K562 (cell line): ENCODE measurements around the gene IFRD1. TPM values are rescaled to one million over a fixed set of nuclear protein-coding genes. Genes with fewer than 3 reads are reported as not detected.

ENCODE experiments used
- BCL6 ChIP-seq: fragments of 250-450 bp; sonication (Bioruptor Pico); IDR thresholded peaks from 2 replicates; pipeline ENCODE4 v1.4.0; 2020
- BRF1 ChIP-seq: IDR thresholded peaks from 3 replicates; pipeline ENCODE4 v1.6.1; 2011; ENCODE audit warnings: borderline replicate concordance, mild to moderate bottlenecking; ENCODE audit not compliant: insufficient read length; ENCODE audit errors: extremely low read depth
- CTBP1 ChIP-seq: fragments of 450-650 bp; IDR thresholded peaks from 2 replicates; pipeline ENCODE4 v1.6.1; 2016; ENCODE audit warnings: borderline replicate concordance
- HDAC1 ChIP-seq, 2 experiments: fragments of 450-650 bp; IDR thresholded peaks; 2 replicates each; pipeline ENCODE4 v1.6.1; 2016 to 2017; ENCODE audit warnings: inconsistent platforms in 1 of 2, mild to moderate bottlenecking in 1 of 2, moderate library complexity in 1 of 2
- HDAC2 ChIP-seq: fragments of 450-650 bp; IDR thresholded peaks from 2 replicates; pipeline ENCODE4 v1.6.1; 2016; ENCODE audit warnings: mild to moderate bottlenecking
- HDAC3 ChIP-seq: fragments of 450-650 bp; IDR thresholded peaks from 2 replicates; pipeline ENCODE4 v1.6.1; 2018; ENCODE audit warnings: borderline replicate concordance, mild to moderate bottlenecking, moderate library complexity; ENCODE audit not compliant: partially characterized antibody
- LARP7 ChIP-seq: fragments of 450-650 bp; IDR thresholded peaks from 2 replicates; pipeline ENCODE4 v1.6.1; 2016
- LCOR ChIP-seq: sonication (generic); formaldehyde crosslinking; IDR thresholded peaks from 2 replicates; pipeline ENCODE4 v1.8.0; 2022; ENCODE audit warnings: mild to moderate bottlenecking, missing genetic modification reagents
- MTA2 ChIP-seq: fragments of 450-650 bp; IDR thresholded peaks from 2 replicates; pipeline ENCODE4 v1.6.1; 2016; ENCODE audit warnings: low read depth
- MTF1 ChIP-seq: fragments of 250-450 bp; sonication (Bioruptor Pico); IDR thresholded peaks from 2 replicates; pipeline ENCODE4 v1.9.0; 2021; ENCODE audit warnings: moderate library complexity, mild to moderate bottlenecking, inconsistent platforms, borderline replicate concordance
- NFIC ChIP-seq: fragments of 450-650 bp; IDR thresholded peaks from 2 replicates; pipeline ENCODE4 v1.6.1; 2017; ENCODE audit warnings: mild to moderate bottlenecking, inconsistent platforms
- NFYB ChIP-seq: IDR thresholded peaks from 2 replicates; pipeline ENCODE4 v1.6.1; 2011; ENCODE audit warnings: mild to moderate bottlenecking, moderate library complexity; ENCODE audit not compliant: insufficient read length; ENCODE audit errors: extremely low read depth
- NR1H2 ChIP-seq: sonication (generic); formaldehyde crosslinking; IDR thresholded peaks from 2 replicates; pipeline ENCODE4 v1.4.0; 2020; ENCODE audit warnings: mild to moderate bottlenecking, missing genetic modification reagents
- NR2C1 ChIP-seq, 2 experiments: fragments of 450-650 bp; IDR thresholded peaks; 2 replicates each; pipeline ENCODE4 v1.6.1; 2017; ENCODE audit warnings: mild to moderate bottlenecking in 2 of 2, antibody characterized with exemption in 1 of 2, inconsistent platforms in 1 of 2, missing compliant biosample characterization in 1 of 2, missing genetic modification characterization in 1 of 2
- POLR2AphosphoS5 ChIP-seq: IDR thresholded peaks from 2 replicates; pipeline ENCODE4 v1.6.1; 2011; ENCODE audit warnings: mild to moderate bottlenecking, low read depth, low read length, moderate library complexity; ENCODE audit not compliant: control insufficient read depth, insufficient read depth
- RCOR1 ChIP-seq, 2 experiments: IDR thresholded peaks; 2 replicates each; pipeline ENCODE4 v1.6.1; 2012; ENCODE audit warnings: low read depth in 2 of 2, low read length in 2 of 2, borderline replicate concordance in 1 of 2, improper control_type of control experiment in 1 of 2
- RNF2 ChIP-seq: sonication (generic); IDR thresholded peaks from 2 replicates; pipeline ENCODE4 v1.6.1; 2016
- RUNX1 ChIP-seq: sonication (generic); IDR thresholded peaks from 2 replicates; pipeline ENCODE4 v1.6.1; 2016; ENCODE audit warnings: antibody characterized with exemption, low read depth
- SMARCA4 ChIP-seq: fragments of 450-650 bp; IDR thresholded peaks from 2 replicates; pipeline ENCODE4 v1.6.1; 2016
- SMARCE1 ChIP-seq: fragments of 450-650 bp; IDR thresholded peaks from 2 replicates; pipeline ENCODE4 v1.7.1; 2016; ENCODE audit warnings: mild to moderate bottlenecking
- SOX6 ChIP-seq: fragments of 450-650 bp; IDR thresholded peaks from 2 replicates; pipeline ENCODE4 v1.6.1; 2014; ENCODE audit warnings: mild to moderate bottlenecking
- TCFL5 ChIP-seq: fragments of 250-450 bp; sonication (Bioruptor Pico); conservative IDR thresholded peaks from 2 replicates; pipeline ENCODE4 v1.6.1; 2021; ENCODE audit warnings: mild to moderate bottlenecking, moderate library complexity, matching md5 sums
- TRIM24 ChIP-seq, 2 experiments: fragments of 450-650 bp; IDR thresholded peaks; 2 replicates each; pipeline ENCODE4 v1.6.1; 2016
- ZNF584 ChIP-seq: fragments of 200-800 bp; sonication (Bioruptor generic); IDR thresholded peaks from 2 replicates; pipeline ENCODE4 v1.6.1; 2016; ENCODE audit warnings: low read depth, mild to moderate bottlenecking, missing genetic modification characterization, missing compliant biosample characterization
- polyA plus RNA-seq, 8 experiments: library from polyadenylated mRNA; depleted of rRNA in 4 of 8; stranded (reverse) in 5 of 8; unstranded in 3 of 8; fragments of >200 nt; fragmentation: Nextera tagmentation in 2 of 8; fragmentation: Illumina TruSeq in 1 of 8; extraction: Ambion mirVana in 2 of 8; extraction: Trizol in 1 of 8; gene quantifications; 2 replicates each; pipeline versions ENCODE4 v1.2.1 to v1.2.3, GENCODE V29; 2011 to 2014; ENCODE audit warnings: inconsistent platforms in 1 of 8, missing spikeins in 1 of 8
- total RNA-seq, 7 experiments: library from RNA; depleted of rRNA in 6 of 7; stranded (reverse); fragments of >200 nt in 6 of 7; fragmentation: Illumina TruSeq in 2 of 7; extraction: Trizol in 2 of 7; gene quantifications; 2 replicates each; pipeline versions ENCODE4 v1.2.1 to v1.2.3, GENCODE V29; 2011 to 2021; ENCODE audit warnings: low replicate concordance in 1 of 7
- TF ChIP-seq, protein P1 (sequence below), 2 experiments: fragments of 150-350 bp in 1 of 2; IDR thresholded peaks; 2 replicates each; pipeline ENCODE4 v1.6.1; 2012 to 2016; ENCODE audit warnings: low read depth in 2 of 2, low read length in 2 of 2, mild to moderate bottlenecking in 1 of 2, moderate library complexity in 1 of 2
- TF ChIP-seq, protein P2 (sequence below): fragments of 450-650 bp; IDR thresholded peaks from 2 replicates; pipeline ENCODE4 v1.6.1; 2016; ENCODE audit warnings: low read depth, mild to moderate bottlenecking, moderate library complexity
- TF ChIP-seq, protein P3 (sequence below): sonication (generic); IDR thresholded peaks from 2 replicates; pipeline ENCODE4 v1.6.1; 2016

The IFRD1 gene
- total and polyA plus RNA-seq, 9 of the 15 experiments (the other 6 are each of a cell fraction or from before 2014, with no cell fraction given): 27.6 to 81.8 (median 68.1) TPM

- TF ChIP-seq, protein P1, sequence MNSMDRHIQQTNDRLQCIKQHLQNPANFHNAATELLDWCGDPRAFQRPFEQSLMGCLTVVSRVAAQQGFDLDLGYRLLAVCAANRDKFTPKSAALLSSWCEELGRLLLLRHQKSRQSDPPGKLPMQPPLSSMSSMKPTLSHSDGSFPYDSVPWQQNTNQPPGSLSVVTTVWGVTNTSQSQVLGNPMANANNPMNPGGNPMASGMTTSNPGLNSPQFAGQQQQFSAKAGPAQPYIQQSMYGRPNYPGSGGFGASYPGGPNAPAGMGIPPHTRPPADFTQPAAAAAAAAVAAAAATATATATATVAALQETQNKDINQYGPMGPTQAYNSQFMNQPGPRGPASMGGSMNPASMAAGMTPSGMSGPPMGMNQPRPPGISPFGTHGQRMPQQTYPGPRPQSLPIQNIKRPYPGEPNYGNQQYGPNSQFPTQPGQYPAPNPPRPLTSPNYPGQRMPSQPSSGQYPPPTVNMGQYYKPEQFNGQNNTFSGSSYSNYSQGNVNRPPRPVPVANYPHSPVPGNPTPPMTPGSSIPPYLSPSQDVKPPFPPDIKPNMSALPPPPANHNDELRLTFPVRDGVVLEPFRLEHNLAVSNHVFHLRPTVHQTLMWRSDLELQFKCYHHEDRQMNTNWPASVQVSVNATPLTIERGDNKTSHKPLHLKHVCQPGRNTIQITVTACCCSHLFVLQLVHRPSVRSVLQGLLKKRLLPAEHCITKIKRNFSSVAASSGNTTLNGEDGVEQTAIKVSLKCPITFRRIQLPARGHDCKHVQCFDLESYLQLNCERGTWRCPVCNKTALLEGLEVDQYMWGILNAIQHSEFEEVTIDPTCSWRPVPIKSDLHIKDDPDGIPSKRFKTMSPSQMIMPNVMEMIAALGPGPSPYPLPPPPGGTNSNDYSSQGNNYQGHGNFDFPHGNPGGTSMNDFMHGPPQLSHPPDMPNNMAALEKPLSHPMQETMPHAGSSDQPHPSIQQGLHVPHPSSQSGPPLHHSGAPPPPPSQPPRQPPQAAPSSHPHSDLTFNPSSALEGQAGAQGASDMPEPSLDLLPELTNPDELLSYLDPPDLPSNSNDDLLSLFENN (IDR thresholded peaks at IDR 0.05; ENCODE audit: low read depth in 2 of 2, low read length in 2 of 2): 0 out of 4 replicates have a peak, but pooled peaks of 1 of the 2 experiments have one; percentile 20
- TF ChIP-seq TRIM24 (IDR thresholded peaks at IDR 0.05): peak in 1 of 2 experiments; percentile 22; a peak in 1 of 4 replicates
- TF ChIP-seq NR1H2 (CRISPR knock-in tag): no peak
- TF ChIP-seq TCFL5 (CRISPR knock-in tag): no peak
- 0 out of 2 replicates have a peak, but pooled peaks have one; percentile 56 for TF ChIP-seq HDAC2
- TF ChIP-seq RUNX1: peak; percentile 25; the same call in 1 of the 2 replicates
- TF ChIP-seq BCL6 (CRISPR knock-in tag): peak; percentile 77; the same call in 1 of the 2 replicates
- peak; percentile 75; the same call in 1 of the 2 replicates for TF ChIP-seq POLR2AphosphoS5
- TF ChIP-seq HDAC3: peak; percentile 25
- TF ChIP-seq NFIC: peak; percentile 52
- TF ChIP-seq SMARCE1: peak; percentile 46; the same call in 1 of the 2 replicates
- no peak for TF ChIP-seq MTF1
- TF ChIP-seq LCOR (CRISPR knock-in tag): peak; percentile 85; the same call in 1 of the 2 replicates
- no peak for TF ChIP-seq NFYB
- TF ChIP-seq NR2C1 (IDR thresholded peaks at IDR 0.05): no peak
- no peak for TF ChIP-seq NR2C1 (tag; IDR thresholded peaks at IDR 0.05)
- TF ChIP-seq RNF2: peak; percentile 62; the same call in 1 of the 2 replicates
- peak; percentile 33 to 88; a peak in 2 of 4 replicates for TF ChIP-seq RCOR1 (IDR thresholded peaks at IDR 0.05; ENCODE audit: borderline replicate concordance in 1 of 2, low read depth in 2 of 2, low read length in 2 of 2)
- TF ChIP-seq, protein P2, sequence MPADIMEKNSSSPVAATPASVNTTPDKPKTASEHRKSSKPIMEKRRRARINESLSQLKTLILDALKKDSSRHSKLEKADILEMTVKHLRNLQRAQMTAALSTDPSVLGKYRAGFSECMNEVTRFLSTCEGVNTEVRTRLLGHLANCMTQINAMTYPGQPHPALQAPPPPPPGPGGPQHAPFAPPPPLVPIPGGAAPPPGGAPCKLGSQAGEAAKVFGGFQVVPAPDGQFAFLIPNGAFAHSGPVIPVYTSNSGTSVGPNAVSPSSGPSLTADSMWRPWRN: 0 out of 2 replicates have a peak, but pooled peaks have one; percentile 43
- TF ChIP-seq ZNF584 (CRISPR knock-in tag): 0 out of 2 replicates have a peak, but pooled peaks have one; percentile 58
- peak; percentile 37; the same call in 1 of the 2 replicates for TF ChIP-seq SMARCA4
- no peak for TF ChIP-seq BRF1
- peak in 1 of 2 experiments; percentile 53; a peak in 1 of 4 replicates for TF ChIP-seq HDAC1 (IDR thresholded peaks at IDR 0.05)
- TF ChIP-seq CTBP1: peak; percentile 24; the same call in 1 of the 2 replicates
- TF ChIP-seq SOX6: peak; percentile 78
- TF ChIP-seq, protein P3, sequence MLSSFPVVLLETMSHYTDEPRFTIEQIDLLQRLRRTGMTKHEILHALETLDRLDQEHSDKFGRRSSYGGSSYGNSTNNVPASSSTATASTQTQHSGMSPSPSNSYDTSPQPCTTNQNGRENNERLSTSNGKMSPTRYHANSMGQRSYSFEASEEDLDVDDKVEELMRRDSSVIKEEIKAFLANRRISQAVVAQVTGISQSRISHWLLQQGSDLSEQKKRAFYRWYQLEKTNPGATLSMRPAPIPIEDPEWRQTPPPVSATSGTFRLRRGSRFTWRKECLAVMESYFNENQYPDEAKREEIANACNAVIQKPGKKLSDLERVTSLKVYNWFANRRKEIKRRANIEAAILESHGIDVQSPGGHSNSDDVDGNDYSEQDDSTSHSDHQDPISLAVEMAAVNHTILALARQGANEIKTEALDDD: peak; percentile 92
- TF ChIP-seq LARP7: no peak
- TF ChIP-seq MTA2: peak; percentile 63
These were observed 17.0 kb upstream of the IFRD1 start (continued) for GRCh38 chr7:112433289-112433688.
